ENCODE measurements around the gene UBR1.

The UBR1 gene

GRCh38 chr15:43071451-43071850 lies 34.4 kb downstream of the UBR1 start:
- Histone ChIP-seq H3K27me3 (ENCODE audit: insufficient read depth, low read depth) (no peaks in the 10 kb centered on the region), H3K9ac (no peak overlapping the region), H2AFZ (ENCODE audit: low read depth) (no peak overlapping the region), H4K20me1 (ENCODE audit: insufficient read depth) (no peaks in the 10 kb centered on the region), H3K4me3 (IDR thresholded peaks at IDR 0.05; ENCODE audit: insufficient read depth, low read depth, low read length) (no peak overlapping the region), H3K27ac (no peak overlapping the region), H3K4me2 (no peak overlapping the region), H3K36me3 (ENCODE audit: insufficient read depth) (peaks cover 3% of the 10 kb centered on the region; the same call in 1 of the 2 replicates), H3K79me2 (ENCODE audit: insufficient read depth, low read depth) (no peaks in the 10 kb centered on the region), H3K4me1 (ENCODE audit: low read depth, poor library complexity, severe bottlenecking) (peaks cover 14% of the 10 kb centered on the region)
- TF ChIP-seq CTCF (conservative IDR thresholded peaks at IDR 0.05; ENCODE audit: low read depth, low read length): no peak

GRCh38 chr15:43070893-43071292 lies 34.9 kb downstream of the UBR1 start:
- no peak overlapping the region for H2AFZ ChIP-seq (ENCODE audit: low read depth)
- TF ChIP-seq CTCF (conservative IDR thresholded peaks at IDR 0.05; ENCODE audit: low read depth, low read length): no peak
- H3K79me2 ChIP-seq (ENCODE audit: insufficient read depth, low read depth): no peaks in the 10 kb centered on the region
- no peak overlapping the region for H3K9ac ChIP-seq
- no peak overlapping the region for H3K4me2 ChIP-seq
- H3K36me3 ChIP-seq (ENCODE audit: insufficient read depth): peaks cover 3% of the 10 kb centered on the region; the same call in 1 of the 2 replicates
- peaks cover 14% of the 10 kb centered on the region for H3K4me1 ChIP-seq (ENCODE audit: low read depth, poor library complexity, severe bottlenecking)
- no peak overlapping the region for H3K27ac ChIP-seq
- no peaks in the 10 kb centered on the region for H3K27me3 ChIP-seq (ENCODE audit: insufficient read depth, low read depth)
- H4K20me1 ChIP-seq (ENCODE audit: insufficient read depth): no peaks in the 10 kb centered on the region
- H3K4me3 ChIP-seq (IDR thresholded peaks at IDR 0.05; ENCODE audit: insufficient read depth, low read depth, low read length): no peak overlapping the region

GRCh38 chr15:43070249-43070648 lies 35.6 kb downstream of the UBR1 start:
- Histone ChIP-seq H3K4me2 (no peak overlapping the region), H3K79me2 (ENCODE audit: insufficient read depth, low read depth) (no peaks in the 10 kb centered on the region), H3K9ac (no peak overlapping the region), H3K4me3 (IDR thresholded peaks at IDR 0.05; ENCODE audit: insufficient read depth, low read depth, low read length) (no peak overlapping the region), H3K4me1 (ENCODE audit: low read depth, poor library complexity, severe bottlenecking) (peaks cover 14% of the 10 kb centered on the region), H2AFZ (ENCODE audit: low read depth) (no peak overlapping the region), H3K36me3 (ENCODE audit: insufficient read depth) (peaks cover 3% of the 10 kb centered on the region; the same call in 1 of the 2 replicates), H3K27me3 (ENCODE audit: insufficient read depth, low read depth) (no peaks in the 10 kb centered on the region), H4K20me1 (ENCODE audit: insufficient read depth) (no peaks in the 10 kb centered on the region), H3K27ac (no peak overlapping the region)
- TF ChIP-seq CTCF (conservative IDR thresholded peaks at IDR 0.05; ENCODE audit: low read depth, low read length): no peak

GRCh38 chr15:43067717-43068461 lies 37.9 kb downstream of the UBR1 start:
- Histone ChIP-seq H3K4me2 (peak overlapping the region; percentile 23; the same call in 1 of the 2 replicates), H3K27ac (no peak overlapping the region), H3K9ac (no peak overlapping the region), H4K20me1 (ENCODE audit: insufficient read depth) (no peaks in the 10 kb centered on the region), H3K27me3 (ENCODE audit: insufficient read depth, low read depth) (no peaks in the 10 kb centered on the region), H3K79me2 (ENCODE audit: insufficient read depth, low read depth) (no peaks in the 10 kb centered on the region), H3K4me1 (ENCODE audit: low read depth, poor library complexity, severe bottlenecking) (peaks cover 14% of the 10 kb centered on the region), H2AFZ (ENCODE audit: low read depth) (no peak overlapping the region), H3K4me3 (IDR thresholded peaks at IDR 0.05; ENCODE audit: insufficient read depth, low read depth, low read length) (no peak overlapping the region), H3K36me3 (ENCODE audit: insufficient read depth) (peaks cover 3% of the 10 kb centered on the region; the same call in 1 of the 2 replicates)
- no peak for TF ChIP-seq CTCF (conservative IDR thresholded peaks at IDR 0.05; ENCODE audit: low read depth, low read length)

All from KMS-11 (cell line).